Esophagus (tissue), 2 donors: ENCODE results near the gene INTS7. TPM values are rescaled to one million over a fixed set of nuclear protein-coding genes. Genes with fewer than 3 reads are reported as not detected.

Experiments used
- H3K27ac ChIP-seq, 2 donors: one replicate each; pipeline ENCODE4 v1.5.1; 2013; ENCODE audit warnings: low read depth in 2 of 2, mild to moderate bottlenecking in 2 of 2, inconsistent platforms in 1 of 2, low read length in 1 of 2, moderate library complexity in 1 of 2
- H3K27me3 ChIP-seq, 2 donors: one replicate each; pipeline ENCODE4 v1.6.1; 2013; ENCODE audit warnings: low read length in 2 of 2, control low read depth in 1 of 2, mild to moderate bottlenecking in 1 of 2; ENCODE audit not compliant: insufficient read depth in 2 of 2, control insufficient read depth in 1 of 2
- H3K36me3 ChIP-seq, 2 donors: one replicate each; pipeline ENCODE4 v1.6.1; 2013; ENCODE audit warnings: low read length in 1 of 2; ENCODE audit not compliant: control insufficient read depth in 2 of 2, insufficient read depth in 2 of 2
- H3K4me1 ChIP-seq, 2 donors: one replicate each; pipeline ENCODE4 v1.6.1; 2013; ENCODE audit warnings: low read length in 1 of 2; ENCODE audit not compliant: control insufficient read depth in 2 of 2, insufficient read depth in 2 of 2
- H3K4me3 ChIP-seq, 2 donors: one replicate each; pipeline ENCODE4 v1.5.1; 2013; ENCODE audit warnings: low read length in 2 of 2, mild to moderate bottlenecking in 2 of 2, low read depth in 1 of 2, moderate library complexity in 1 of 2
- H3K9me3 ChIP-seq, 2 donors: one replicate each; pipeline ENCODE4 v1.6.1; 2013; ENCODE audit warnings: mild to moderate bottlenecking in 2 of 2, low read depth in 1 of 2, low read length in 1 of 2, moderate library complexity in 1 of 2; ENCODE audit not compliant: control insufficient read depth in 2 of 2, insufficient read depth in 1 of 2
- WGBS, 2 donors: extraction: QIAGEN DNeasy Blood & Tissue Kit; methylation state at CpG; one replicate each; pipeline ENCODE4 v1.1.7; 2013; 5-methylcytosine and 5-hydroxymethylcytosine counted together
- polyA plus RNA-seq, 2 donors: library from polyadenylated mRNA; stranded (reverse); fragments of 200-250 nt; gene quantifications; one replicate each; pipeline ENCODE4 v1.2.3, GENCODE V29; 2013
- donor health status: healthy with polysubstance abuse.
- donor health status: Bipolar disorder and iron deficiency.

INTS7 gene, protein sequence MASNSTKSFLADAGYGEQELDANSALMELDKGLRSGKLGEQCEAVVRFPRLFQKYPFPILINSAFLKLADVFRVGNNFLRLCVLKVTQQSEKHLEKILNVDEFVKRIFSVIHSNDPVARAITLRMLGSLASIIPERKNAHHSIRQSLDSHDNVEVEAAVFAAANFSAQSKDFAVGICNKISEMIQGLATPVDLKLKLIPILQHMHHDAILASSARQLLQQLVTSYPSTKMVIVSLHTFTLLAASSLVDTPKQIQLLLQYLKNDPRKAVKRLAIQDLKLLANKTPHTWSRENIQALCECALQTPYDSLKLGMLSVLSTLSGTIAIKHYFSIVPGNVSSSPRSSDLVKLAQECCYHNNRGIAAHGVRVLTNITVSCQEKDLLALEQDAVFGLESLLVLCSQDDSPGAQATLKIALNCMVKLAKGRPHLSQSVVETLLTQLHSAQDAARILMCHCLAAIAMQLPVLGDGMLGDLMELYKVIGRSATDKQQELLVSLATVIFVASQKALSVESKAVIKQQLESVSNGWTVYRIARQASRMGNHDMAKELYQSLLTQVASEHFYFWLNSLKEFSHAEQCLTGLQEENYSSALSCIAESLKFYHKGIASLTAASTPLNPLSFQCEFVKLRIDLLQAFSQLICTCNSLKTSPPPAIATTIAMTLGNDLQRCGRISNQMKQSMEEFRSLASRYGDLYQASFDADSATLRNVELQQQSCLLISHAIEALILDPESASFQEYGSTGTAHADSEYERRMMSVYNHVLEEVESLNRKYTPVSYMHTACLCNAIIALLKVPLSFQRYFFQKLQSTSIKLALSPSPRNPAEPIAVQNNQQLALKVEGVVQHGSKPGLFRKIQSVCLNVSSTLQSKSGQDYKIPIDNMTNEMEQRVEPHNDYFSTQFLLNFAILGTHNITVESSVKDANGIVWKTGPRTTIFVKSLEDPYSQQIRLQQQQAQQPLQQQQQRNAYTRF
- polyA plus RNA-seq = 1 to 10 TPM; 5.9 to 8.1 TPM

DNA sequence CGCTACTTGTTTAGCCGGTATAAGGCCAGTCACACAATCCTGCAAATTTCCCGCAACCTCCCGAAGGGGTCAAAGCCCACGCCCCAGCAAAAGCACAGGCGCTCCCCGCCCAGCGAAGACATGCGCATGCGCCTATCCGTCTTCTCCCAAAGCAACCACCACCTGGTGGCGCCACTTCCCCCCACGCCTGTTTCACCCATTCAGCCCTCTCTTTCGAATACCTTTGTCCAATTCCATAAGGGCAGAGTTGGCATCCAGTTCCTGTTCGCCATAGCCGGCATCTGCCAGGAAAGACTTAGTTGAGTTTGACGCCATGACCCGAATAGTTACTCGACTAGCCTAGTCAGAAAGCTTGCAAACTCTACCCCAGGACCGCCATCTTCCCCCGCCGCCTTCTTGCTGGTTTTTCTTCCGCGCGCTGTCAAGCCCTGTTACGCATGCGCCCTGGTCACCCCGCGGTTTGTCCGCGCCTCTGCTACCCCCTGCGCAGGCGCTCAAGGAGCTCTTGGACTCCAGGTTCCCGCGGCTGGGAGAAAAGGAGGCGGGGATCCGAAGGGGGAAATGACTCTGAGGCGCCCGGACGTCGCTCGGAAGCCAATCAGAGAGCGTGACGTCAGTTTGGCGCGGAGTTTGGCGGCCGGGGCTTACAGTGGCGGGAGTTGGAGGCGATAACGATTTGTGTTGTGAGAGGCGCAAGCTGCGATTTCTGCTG lies at the start of gene INTS7, which contains the start of gene DTL:
Gene INTS7, minus strand, starts transcription at position 435 of the 712 bp plus-strand sequence. Its CDS starts 120 bp downstream, at position 315.
Gene DTL, plus strand, starts transcription at position 626 of the 712 bp plus-strand sequence. CDS start 143 bp downstream, outside the sequence.
- Histone ChIP-seq H3K27ac (peak within 1 kb of the TSS; percentile 95 to 99), H3K36me3 (no peaks in the 10 kb centered on the region), H3K9me3 (no peaks in the 10 kb centered on the region), H3K4me1 (no peaks in the 10 kb centered on the region), H3K4me3 (peak within 1 kb of the TSS; percentile 73 to 90), H3K27me3 (no peaks in the 10 kb centered on the region)
- WGBS, 2 donors = 1% methylated on average over 53 of the region's 53 CpGs

DNA sequence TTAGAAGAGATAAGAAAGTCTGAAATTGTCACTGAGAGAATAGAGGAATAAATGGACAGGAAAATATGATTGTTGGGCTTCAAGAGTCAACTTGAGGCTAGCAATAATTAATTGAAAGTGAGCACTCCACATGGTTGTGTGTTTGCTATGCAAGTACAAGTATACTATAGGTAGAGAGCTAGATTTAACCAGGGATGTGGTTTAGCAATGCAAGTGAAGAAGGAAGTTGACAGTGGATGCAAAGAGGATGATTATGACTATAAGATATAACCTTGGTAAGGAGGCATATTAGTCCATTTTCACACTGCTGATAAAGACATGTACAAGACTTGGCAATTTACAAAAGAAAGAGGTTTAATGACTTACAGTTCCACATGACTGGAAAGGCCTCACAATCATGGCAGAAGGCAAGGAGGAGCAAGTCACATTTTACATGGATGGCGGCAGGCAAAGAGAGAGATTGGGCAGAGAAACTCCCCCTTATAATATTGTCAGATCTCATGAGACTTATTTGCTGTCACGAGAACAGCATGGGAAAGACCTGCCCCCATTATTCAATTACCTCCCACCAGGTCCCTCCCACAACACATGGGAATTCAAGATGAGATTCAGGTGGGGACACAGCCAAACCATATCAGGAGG lies 47.5 kb upstream of the INTS7 start:
- Histone ChIP-seq H3K36me3 (no peaks in the 10 kb centered on the region), H3K9me3 (no peaks in the 10 kb centered on the region), H3K27ac (no peak overlapping the region), H3K4me1 (no peaks in the 10 kb centered on the region), H3K27me3 (no peaks in the 10 kb centered on the region), H3K4me3 (no peak overlapping the region)
- WGBS, 2 donors = 93 to 96% methylated on average over 2 of the region's 2 CpGs

DNA sequence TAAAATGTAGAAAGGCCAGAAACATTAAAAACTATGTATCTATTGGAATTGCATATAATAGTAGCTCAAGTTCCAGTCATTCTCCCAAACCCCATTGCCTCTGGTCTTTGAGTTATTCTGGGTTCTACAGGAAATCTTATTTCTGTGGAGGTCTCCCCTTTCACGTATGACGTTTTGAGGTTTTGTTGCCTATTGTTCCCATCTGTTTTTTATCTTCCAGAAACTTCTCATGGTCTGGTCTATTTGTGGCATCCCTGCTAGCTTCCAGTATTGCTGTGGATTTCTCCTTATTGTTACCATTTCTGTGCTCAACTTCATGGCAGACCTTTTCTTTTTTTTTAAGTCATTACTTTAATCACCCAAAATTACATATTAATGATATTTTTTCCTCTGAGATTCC lies 43.5 kb upstream of the INTS7 start:
- 82 to 85% methylated on average over 2 of the region's 2 CpGs for WGBS, 2 donors
- Histone ChIP-seq H3K4me3 (no peak overlapping the region), H3K27me3 (no peaks in the 10 kb centered on the region), H3K36me3 (no peaks in the 10 kb centered on the region), H3K4me1 (no peaks in the 10 kb centered on the region), H3K9me3 (no peaks in the 10 kb centered on the region), H3K27ac (no peak overlapping the region)

DNA sequence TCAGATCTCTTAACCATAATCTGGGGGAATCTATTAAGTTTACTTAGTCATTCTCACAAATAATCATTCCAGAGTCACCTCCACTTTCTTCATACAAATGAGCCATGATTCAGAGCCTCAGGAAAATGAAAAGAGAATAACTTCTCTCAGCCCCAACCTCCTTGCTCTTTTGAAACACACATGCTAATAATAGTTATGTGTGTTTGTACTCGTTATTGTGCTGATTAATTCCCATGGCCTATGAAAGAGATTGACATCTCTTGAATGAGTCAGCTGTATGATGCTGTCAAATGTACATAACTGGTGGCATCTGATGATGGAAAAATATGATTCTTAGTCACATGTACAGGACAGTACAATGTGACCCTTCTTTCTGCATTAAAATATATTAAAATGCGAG lies 41.7 kb upstream of the INTS7 start:
- no peaks in the 10 kb centered on the region for H3K4me1 ChIP-seq
- no peaks in the 10 kb centered on the region for H3K36me3 ChIP-seq
- H3K27ac ChIP-seq = no peak overlapping the region
- WGBS, 2 donors = 65 to 69% methylated on average over 2 of the region's 2 CpGs
- no peak overlapping the region for H3K4me3 ChIP-seq
- H3K27me3 ChIP-seq = no peaks in the 10 kb centered on the region
- H3K9me3 ChIP-seq = no peaks in the 10 kb centered on the region

DNA sequence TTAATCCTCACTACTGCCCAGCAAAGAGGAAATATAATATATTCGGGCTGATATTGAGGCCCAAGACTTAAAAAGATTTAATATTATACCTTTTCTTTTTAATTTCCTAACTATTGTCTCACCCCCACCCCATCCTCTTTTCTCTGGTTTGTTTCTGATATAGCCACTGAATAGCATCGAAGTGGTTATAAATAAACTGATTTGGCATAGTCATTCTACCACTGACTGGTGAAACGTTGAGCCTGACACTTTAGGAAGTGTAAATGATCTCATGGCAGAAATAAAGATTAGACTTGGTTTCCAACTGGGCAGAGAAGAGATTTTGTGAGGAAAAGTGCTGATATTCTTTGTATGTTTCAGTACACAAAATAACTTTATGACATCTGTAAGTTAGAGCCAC lies 39.5 kb upstream of the INTS7 start:
- no peaks in the 10 kb centered on the region for H3K9me3 ChIP-seq
- no peak overlapping the region for H3K27ac ChIP-seq
- H3K27me3 ChIP-seq = no peaks in the 10 kb centered on the region
- no peaks in the 10 kb centered on the region for H3K4me1 ChIP-seq
- 70% methylated on average over 3 of the region's 3 CpGs for WGBS, 2 donors
- no peak overlapping the region for H3K4me3 ChIP-seq
- no peaks in the 10 kb centered on the region for H3K36me3 ChIP-seq

DNA sequence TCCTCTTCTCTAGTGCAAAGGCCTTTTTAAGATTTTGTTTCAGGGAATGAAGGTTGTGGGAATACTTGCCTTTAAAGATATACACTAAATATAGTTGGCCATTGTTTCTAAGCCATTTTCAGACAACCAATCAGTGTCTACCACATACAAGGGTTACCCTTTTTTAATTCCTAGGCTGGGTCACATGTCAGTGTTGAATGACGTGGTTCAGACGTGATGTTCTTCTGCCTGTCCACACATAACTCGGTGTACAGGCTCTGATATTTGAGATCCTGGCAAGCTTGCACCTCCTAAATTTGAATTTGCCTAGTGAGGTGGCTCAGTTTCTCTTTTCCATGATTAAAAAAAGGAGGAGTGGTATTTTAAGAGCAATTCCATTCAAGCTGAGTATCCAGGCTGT lies 39.0 kb upstream of the INTS7 start:
- 93% methylated on average over 3 of the region's 3 CpGs for WGBS, 2 donors
- no peaks in the 10 kb centered on the region for H3K36me3 ChIP-seq
- no peaks in the 10 kb centered on the region for H3K4me1 ChIP-seq

DNA sequence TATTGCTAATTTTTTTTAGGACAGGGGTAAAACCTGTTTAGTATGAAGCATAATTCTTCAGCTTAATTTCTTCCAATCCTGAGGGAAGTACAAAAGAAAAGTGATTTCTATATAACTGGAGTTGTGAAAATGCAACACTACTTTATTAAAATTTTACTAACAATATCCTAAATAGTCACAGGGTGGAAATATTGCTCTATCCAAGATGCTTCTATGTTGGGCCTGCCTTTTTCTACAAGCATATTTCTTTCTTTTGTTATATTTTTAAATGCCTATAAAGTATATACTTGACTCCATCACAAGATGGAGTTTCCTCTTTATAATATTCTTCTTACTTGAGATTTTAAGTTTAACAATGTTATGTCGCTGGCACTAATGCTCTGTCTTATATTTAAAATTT lies 38.1 kb upstream of the INTS7 start:
- WGBS, 2 donors = 95 to 97% methylated on average over 1 of the region's 1 CpG
- Histone ChIP-seq H3K9me3 (no peaks in the 10 kb centered on the region), H3K4me1 (no peaks in the 10 kb centered on the region), H3K36me3 (no peaks in the 10 kb centered on the region), H3K27me3 (no peaks in the 10 kb centered on the region), H3K27ac (no peak overlapping the region), H3K4me3 (no peak overlapping the region)

More for the DNA sequence above, 39.0 kb upstream of the INTS7 start:
- Histone ChIP-seq H3K27me3 (no peaks in the 10 kb centered on the region), H3K27ac (no peak overlapping the region), H3K4me3 (no peak overlapping the region), H3K9me3 (no peaks in the 10 kb centered on the region)

DNA sequence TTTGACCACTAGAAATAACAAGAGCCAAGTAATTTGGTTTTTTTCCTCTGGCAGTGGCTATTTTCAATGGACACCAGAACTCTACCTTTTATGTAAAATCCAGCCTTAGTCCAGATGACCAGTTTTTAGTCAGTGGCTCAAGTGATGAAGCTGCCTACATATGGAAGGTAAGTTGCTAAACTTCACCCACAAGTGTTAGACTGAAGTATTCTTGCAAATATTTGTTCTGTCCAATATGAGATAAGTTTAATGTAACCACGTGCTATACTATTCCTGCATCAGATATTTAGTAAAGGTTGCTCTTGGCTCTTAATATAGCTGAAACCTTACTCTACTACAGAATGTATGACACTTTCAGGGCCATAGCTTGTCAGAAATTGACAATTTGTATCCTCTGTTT lies 36.7 kb upstream of the INTS7 start:
- Histone ChIP-seq H3K27ac (no peak overlapping the region), H3K9me3 (no peaks in the 10 kb centered on the region), H3K27me3 (no peaks in the 10 kb centered on the region), H3K4me1 (no peaks in the 10 kb centered on the region), H3K36me3 (no peaks in the 10 kb centered on the region), H3K4me3 (no peak overlapping the region)
- WGBS, 2 donors = 82 to 97% methylated on average over 1 of the region's 1 CpG
